GM12878 (cell line): ENCODE data around the gene NDUFAB1. TPM values are rescaled to one million over a fixed set of nuclear protein-coding genes. Genes with fewer than 3 reads are reported as not detected.
A peak's percentile ranks its signal among the peaks of the same experiment; 100 is the strongest.

ENCODE experiments used
- ATF7 ChIP-seq: fragments of 450-650 bp; IDR thresholded peaks from 2 replicates; pipeline ENCODE4 v1.6.1; 2016; ENCODE audit warnings: low read depth, mild to moderate bottlenecking
- CBX3 ChIP-seq: fragments of 200-600 bp; sonication (generic); IDR thresholded peaks from 2 replicates; pipeline ENCODE4 v1.6.1; 2016; ENCODE audit warnings: low read depth, borderline replicate concordance
- CHD4 ChIP-seq: fragments of 200-600 bp; sonication (generic); IDR thresholded peaks from 2 replicates; pipeline ENCODE4 v1.6.1; 2016; ENCODE audit warnings: mild to moderate bottlenecking
- EED ChIP-seq: sonication (generic); IDR thresholded peaks from 2 replicates; pipeline ENCODE4 v1.6.1; 2016; ENCODE audit warnings: antibody characterized with exemption, low read depth
- JUND ChIP-seq: IDR thresholded peaks from 2 replicates; pipeline ENCODE4 v1.6.1; 2012; ENCODE audit warnings: low read depth, mild to moderate bottlenecking, low read length, improper control_type of control experiment, moderate library complexity
- NFYB ChIP-seq: IDR thresholded peaks from 2 replicates; pipeline ENCODE4 v1.6.1; 2011; ENCODE audit warnings: low read depth, mild to moderate bottlenecking, low read length, improper control_type of control experiment, moderate library complexity; ENCODE audit not compliant: insufficient read depth
- RAD51 ChIP-seq: fragments of 450-650 bp; IDR thresholded peaks from 2 replicates; pipeline ENCODE4 v1.6.1; 2016; ENCODE audit warnings: moderate library complexity, mild to moderate bottlenecking, inconsistent platforms
- RB1 ChIP-seq: fragments of 450-650 bp; formaldehyde crosslinking; IDR thresholded peaks from 2 replicates; pipeline ENCODE4 v1.6.1; 2017; ENCODE audit warnings: mild to moderate bottlenecking, borderline replicate concordance
- RBBP5 ChIP-seq: fragments of 200-600 bp; sonication (generic); conservative IDR thresholded peaks from 2 replicates; pipeline ENCODE4 v1.6.1; 2016
- RUNX3 ChIP-seq: IDR thresholded peaks from 2 replicates; pipeline ENCODE4 v1.6.1; 2012; ENCODE audit warnings: low read length, inconsistent platforms
- SIN3A ChIP-seq: IDR thresholded peaks from 2 replicates; pipeline ENCODE4 v1.6.1; 2012; ENCODE audit warnings: low read depth, low read length, improper control_type of control experiment
- ZNF217 ChIP-seq: fragments of 450-650 bp; IDR thresholded peaks from 2 replicates; pipeline ENCODE4 v1.6.1; 2017; ENCODE audit warnings: antibody characterized with exemption, mild to moderate bottlenecking
- ZNF24 ChIP-seq: fragments of 450-650 bp; IDR thresholded peaks from 2 replicates; pipeline ENCODE4 v1.6.1; 2017; ENCODE audit warnings: antibody characterized with exemption, mild to moderate bottlenecking
- polyA plus RNA-seq, 11 experiments: library from polyadenylated mRNA; depleted of rRNA in 4 of 11; unstranded in 6 of 11; stranded (reverse) in 5 of 11; fragments of >200 nt; fragmentation: Nextera tagmentation in 4 of 11; fragmentation: Illumina TruSeq in 1 of 11; extraction: Ambion mirVana in 4 of 11; extraction: Trizol in 1 of 11; gene quantifications; 1 replicate in 1 of 11; 2 replicates in 10 of 11; pipeline versions ENCODE4 v1.2.1 to v1.2.3, GENCODE V29; 2011 to 2016; ENCODE audit warnings: inconsistent platforms in 2 of 11, missing spikeins in 2 of 11, low read depth in 1 of 11
- total RNA-seq, 4 experiments: library from RNA; depleted of rRNA in 3 of 4; stranded (reverse); fragments of >200 nt in 3 of 4; fragmentation: Illumina TruSeq in 1 of 4; extraction: Trizol in 1 of 4; gene quantifications; 2 replicates each; pipeline versions ENCODE4 v1.2.1 to v1.2.3, GENCODE V29; 2013 to 2021
- TF ChIP-seq, protein P1 (sequence below): fragments of 450-650 bp; IDR thresholded peaks from 2 replicates; pipeline ENCODE4 v1.6.1; 2017; ENCODE audit warnings: mild to moderate bottlenecking
- TF ChIP-seq, protein P2 (sequence below): IDR thresholded peaks from 2 replicates; pipeline ENCODE4 v1.6.1; 2011; ENCODE audit warnings: low read depth, low read length, improper control_type of control experiment, borderline replicate concordance

NDUFAB1 gene
- total and polyA plus RNA-seq, 10 of the 15 experiments (the other 5 are each of a cell fraction or from before 2014, with no cell fraction given), result 79.9 to 584 (median 231) TPM

DNA sequence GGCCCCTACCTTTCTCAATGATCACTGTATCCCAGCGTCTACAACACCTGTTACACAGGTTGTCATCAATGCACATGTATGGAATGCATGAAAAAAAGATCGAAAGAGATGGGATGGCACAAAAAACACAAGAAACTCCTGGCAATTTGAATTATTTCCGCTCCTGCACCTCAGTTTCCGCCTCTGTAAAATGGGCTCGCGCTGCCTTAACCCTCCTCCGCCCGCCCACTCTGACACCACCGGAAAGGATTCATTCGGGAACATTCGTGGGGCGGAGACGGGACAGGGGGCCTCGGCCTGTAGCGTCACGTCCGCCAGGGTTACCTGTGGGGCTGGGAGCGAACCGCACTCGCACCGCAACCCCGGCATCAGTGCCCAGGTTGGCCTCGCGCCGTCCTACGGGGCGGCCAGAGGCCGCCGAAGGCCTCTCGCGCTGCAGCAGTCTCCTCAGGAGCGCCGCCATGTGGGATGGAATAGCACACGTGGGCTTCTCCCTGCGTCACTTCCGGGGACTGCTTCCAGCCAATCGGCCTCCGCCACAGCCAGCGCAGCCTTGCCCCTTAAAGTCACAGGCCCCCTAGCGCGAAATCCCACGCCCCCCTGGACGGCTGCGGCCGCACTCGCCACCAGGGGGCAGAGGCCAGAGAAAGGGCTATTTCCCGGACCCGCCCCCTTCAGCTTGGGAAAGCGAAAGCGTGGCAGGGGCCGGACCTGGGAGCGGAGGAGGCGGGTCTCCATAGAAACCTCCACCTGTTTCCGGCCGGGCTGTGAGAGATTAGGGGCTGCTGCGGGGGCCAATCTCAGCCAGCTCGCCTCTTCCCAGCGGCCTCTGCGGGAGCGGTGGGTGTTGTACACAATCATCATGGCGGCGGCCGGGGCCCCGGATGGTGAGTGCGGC is 39.0 kb downstream of the NDUFAB1 start, which contains the start of the genes EARS2 and UBFD1 (continued):
- TF ChIP-seq RUNX3, result peak; percentile 56
- TF ChIP-seq RBBP5, result no peak
- TF ChIP-seq, protein P1, sequence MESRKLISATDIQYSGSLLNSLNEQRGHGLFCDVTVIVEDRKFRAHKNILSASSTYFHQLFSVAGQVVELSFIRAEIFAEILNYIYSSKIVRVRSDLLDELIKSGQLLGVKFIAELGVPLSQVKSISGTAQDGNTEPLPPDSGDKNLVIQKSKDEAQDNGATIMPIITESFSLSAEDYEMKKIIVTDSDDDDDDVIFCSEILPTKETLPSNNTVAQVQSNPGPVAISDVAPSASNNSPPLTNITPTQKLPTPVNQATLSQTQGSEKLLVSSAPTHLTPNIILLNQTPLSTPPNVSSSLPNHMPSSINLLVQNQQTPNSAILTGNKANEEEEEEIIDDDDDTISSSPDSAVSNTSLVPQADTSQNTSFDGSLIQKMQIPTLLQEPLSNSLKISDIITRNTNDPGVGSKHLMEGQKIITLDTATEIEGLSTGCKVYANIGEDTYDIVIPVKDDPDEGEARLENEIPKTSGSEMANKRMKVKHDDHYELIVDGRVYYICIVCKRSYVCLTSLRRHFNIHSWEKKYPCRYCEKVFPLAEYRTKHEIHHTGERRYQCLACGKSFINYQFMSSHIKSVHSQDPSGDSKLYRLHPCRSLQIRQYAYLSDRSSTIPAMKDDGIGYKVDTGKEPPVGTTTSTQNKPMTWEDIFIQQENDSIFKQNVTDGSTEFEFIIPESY, result no peak
- TF ChIP-seq CHD4, result no peak
- TF ChIP-seq ZNF24, result no peak
- TF ChIP-seq EED, result peak; percentile 57
- TF ChIP-seq SIN3A, result peak; percentile 92
- TF ChIP-seq ZNF217, result peak; percentile 93
- TF ChIP-seq, protein P2, sequence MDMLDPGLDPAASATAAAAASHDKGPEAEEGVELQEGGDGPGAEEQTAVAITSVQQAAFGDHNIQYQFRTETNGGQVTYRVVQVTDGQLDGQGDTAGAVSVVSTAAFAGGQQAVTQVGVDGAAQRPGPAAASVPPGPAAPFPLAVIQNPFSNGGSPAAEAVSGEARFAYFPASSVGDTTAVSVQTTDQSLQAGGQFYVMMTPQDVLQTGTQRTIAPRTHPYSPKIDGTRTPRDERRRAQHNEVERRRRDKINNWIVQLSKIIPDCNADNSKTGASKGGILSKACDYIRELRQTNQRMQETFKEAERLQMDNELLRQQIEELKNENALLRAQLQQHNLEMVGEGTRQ, result peak; percentile 89
- TF ChIP-seq JUND, result 0 out of 2 replicates have a peak, but pooled peaks have one; percentile 18
- peak; percentile 40; the same call in 1 of the 2 replicates for TF ChIP-seq ATF7
- TF ChIP-seq RB1, result peak; percentile 71
- no peak for TF ChIP-seq CBX3
- TF ChIP-seq RAD51, result peak; percentile 85
- TF ChIP-seq NFYB, result peak; percentile 70; the same call in 1 of the 2 replicates
